ENCODE results near the gene FBXO46.

DNA sequence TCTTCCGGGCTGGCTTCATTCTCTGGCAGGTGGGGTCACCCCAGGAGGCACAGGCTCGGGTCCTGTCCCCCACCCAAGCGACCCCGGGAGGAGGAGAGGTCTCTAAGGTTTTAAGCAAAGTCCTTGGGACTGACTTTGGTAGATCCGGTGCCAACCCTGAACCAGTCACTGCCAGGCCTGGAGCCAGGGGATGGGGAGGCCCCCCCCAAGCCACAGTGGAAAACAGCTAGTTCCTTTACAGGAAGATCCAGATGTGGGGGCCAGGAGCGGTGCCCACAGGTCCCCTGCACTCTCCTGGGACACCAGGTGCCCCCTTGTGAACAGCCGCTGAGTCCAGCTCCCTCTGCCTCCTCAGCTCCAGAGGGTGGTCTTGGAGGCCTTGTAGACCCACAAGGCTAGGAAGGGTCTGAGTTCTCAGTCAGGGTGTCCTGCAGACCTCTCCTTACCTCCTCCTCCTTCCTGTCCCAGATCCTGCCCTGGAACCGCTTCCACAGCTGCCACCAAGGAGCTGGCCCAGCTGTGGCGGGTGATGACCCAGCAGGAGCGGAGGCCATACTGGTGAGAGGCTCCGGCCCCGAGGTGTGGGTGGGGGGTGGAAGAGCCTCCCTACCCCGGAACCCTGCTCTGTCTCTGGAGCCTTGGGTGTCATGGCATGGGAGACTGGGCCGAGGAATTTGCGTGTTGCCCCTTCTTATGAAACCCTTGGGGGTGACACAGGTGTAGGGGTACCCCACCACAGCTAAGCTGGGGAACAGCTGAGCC, 32.4 kb upstream of the FBXO46 start:
- TF ChIP-seq, protein P1, sequence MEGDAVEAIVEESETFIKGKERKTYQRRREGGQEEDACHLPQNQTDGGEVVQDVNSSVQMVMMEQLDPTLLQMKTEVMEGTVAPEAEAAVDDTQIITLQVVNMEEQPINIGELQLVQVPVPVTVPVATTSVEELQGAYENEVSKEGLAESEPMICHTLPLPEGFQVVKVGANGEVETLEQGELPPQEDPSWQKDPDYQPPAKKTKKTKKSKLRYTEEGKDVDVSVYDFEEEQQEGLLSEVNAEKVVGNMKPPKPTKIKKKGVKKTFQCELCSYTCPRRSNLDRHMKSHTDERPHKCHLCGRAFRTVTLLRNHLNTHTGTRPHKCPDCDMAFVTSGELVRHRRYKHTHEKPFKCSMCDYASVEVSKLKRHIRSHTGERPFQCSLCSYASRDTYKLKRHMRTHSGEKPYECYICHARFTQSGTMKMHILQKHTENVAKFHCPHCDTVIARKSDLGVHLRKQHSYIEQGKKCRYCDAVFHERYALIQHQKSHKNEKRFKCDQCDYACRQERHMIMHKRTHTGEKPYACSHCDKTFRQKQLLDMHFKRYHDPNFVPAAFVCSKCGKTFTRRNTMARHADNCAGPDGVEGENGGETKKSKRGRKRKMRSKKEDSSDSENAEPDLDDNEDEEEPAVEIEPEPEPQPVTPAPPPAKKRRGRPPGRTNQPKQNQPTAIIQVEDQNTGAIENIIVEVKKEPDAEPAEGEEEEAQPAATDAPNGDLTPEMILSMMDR (conservative IDR thresholded peaks at IDR 0.05): no peak
- TF ChIP-seq EZH2 (IDR thresholded peaks at IDR 0.05; ENCODE audit: low read depth): no peak

Measured in PC-9 (cell line).